GM19397 (cell line): ENCODE measurements around the gene TP53I11.

Experiments used
- ATAC-seq: cut with Tn5 transposase; IDR thresholded peaks from one replicate; pipeline ENCODE4 v1.9.1; 2021; ENCODE audit warnings: mild to moderate bottlenecking, moderate library complexity; ENCODE audit not compliant: unreplicated experiment

Gene TP53I11

GRCh38 chr11:44916801-44917385, 33.8 kb downstream of the TP53I11 start:
- no peak for ATAC-seq

DNA sequence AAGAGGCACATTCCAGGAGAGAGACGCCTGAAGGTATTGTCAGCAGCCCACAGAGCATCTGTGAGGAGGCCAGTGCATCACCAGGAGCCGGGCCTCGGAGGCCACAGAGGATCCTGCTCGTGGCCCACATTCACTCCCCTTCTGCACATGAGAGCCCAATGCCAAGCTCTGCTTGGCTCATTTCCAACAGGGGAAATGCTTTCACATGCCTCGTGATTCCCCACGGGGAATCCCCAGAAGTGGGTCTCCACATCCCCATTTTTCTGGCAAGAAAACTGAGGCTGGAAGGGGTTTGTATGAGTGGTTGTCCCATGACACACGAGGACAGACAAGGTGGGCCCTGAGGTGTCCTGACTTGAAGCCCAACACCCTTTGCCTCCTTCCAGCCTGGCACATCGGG, 34.4 kb downstream of the TP53I11 start:
- no peak for ATAC-seq

DNA sequence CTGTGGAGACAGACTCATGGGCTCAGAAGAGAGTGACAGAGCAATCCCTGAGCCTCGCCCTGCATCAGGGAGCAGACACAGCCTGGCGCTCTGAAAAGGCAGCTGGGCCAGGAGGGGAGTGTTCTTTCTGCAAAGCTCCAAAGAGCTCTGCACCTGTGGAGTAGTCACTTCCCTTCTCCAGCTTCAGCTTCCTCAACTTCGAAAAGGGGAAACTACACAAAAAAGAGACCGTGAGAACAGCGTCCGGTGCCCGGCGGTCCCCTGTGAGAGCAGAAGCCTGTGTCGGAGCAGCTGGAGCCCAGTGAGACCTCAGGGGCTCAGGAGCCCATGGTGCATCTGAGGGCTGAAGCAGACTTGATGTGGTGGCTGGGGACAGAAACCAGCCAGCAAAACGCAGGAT, 35.1 kb downstream of the TP53I11 start:
- ATAC-seq: no peak

DNA sequence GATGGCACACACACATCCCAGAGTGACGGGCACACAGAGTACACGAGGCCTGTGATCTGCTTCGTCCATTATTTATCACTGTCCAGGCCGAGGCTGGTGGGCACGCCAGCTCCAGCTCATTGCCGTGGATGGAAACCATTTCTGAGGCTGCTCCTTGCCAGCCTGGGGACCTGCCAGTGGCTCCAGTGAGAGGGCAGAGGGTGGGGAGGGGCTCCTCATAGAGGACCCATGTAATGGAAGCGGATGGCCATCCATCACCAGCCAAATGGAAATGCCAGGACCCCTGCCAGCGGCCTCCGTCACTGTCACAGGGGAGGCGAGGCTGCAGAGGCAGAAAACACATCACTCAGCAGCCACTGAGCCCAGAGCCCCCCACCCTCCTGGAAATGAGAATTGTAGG, 35.7 kb downstream of the TP53I11 start:
- ATAC-seq: no peak

- no peak for ATAC-seq
Observed at GRCh38 chr11:44914105-44914504, 36.6 kb downstream of the TP53I11 start.

DNA sequence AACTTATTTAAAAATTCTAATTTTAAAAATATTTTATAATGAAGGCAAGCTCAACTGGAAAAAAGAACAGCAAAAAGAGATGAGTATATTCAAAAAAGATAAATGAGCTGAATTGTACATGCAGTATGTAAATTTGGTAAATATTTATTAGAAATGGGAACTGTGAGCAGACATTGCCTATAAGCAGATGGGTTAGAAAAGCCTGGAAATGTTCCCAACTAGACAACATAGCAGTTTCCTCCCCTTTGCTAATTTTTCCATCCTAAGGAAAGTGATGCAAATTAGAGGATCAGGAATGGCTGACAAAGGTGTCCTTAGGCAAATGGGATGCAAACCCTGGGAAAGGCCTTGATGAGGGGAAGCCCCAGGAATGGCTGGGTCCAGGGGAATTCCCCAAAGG, 37.2 kb downstream of the TP53I11 start:
- ATAC-seq: no peak

DNA sequence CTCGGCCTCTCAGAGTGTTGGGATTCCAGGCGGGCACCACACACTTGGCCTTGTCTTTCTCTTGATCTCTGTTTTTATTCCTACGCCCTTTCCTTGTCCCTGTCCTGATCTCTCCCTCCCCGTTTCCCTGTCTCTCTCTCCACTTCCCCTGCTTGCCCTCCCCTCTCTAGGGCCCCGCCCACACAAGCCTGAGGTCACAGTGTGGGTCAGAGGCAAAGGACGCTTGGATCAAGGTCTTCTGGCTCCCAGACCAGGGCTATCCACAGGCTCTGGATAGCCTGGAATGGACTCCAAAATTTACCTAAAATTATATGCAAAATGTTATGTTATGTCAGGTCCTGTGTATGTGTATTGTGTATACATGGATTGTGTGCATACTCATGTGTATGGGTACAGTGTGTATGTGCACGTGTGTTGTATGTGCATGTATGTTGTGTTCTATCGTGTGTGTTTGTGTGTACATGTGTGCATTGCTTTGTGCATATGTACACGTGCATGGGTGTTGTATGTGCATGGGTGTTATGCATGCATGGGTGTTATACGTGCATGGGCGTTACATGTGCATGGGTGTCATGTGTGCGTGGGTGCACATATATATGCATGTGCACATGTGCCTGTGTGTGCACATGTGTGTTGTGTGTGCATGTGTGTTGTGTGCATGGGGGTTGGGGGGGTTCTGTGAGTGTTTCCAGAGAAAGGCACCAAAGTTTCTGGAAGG, 38.3 kb downstream of the TP53I11 start:
- no peak for ATAC-seq

DNA sequence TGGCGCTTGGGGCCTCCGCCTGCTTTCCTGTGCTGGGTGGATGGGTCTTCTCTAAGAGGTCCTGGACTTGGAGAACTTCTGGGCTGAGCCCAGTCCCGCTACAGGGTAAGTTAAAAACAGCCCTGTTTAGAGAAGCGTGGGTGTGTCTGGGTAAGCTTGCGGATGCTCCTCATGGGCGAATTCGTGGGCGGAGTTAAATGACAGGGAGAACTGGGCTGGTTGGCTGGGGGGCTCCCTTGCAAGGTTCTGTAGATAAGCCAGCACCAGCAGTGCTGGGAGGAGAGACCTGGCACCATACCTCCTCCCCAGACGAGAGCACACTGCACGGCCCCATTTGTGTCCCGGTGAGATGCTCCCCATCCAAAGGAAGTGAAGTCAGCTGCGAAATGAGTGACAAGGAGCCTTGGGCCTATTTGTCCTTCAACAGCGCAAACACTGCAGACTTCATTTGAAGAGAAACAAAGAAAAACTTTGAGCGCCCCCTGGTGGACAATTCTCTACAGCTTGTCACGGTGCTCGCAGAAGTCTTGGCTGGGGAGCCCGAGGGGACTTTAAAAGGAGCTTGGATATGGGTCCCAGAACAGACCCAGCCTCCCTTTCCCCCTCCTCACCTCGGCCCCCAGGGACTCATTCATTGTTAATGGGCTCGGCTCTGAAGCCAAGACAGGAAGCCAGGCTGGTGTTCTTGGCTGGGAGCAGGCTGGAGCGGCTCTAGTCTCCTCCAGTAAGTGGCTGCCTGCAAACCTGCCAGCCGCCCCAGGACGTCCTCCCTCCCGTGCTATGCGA, 39.5 kb downstream of the TP53I11 start:
- ATAC-seq: no peak

DNA sequence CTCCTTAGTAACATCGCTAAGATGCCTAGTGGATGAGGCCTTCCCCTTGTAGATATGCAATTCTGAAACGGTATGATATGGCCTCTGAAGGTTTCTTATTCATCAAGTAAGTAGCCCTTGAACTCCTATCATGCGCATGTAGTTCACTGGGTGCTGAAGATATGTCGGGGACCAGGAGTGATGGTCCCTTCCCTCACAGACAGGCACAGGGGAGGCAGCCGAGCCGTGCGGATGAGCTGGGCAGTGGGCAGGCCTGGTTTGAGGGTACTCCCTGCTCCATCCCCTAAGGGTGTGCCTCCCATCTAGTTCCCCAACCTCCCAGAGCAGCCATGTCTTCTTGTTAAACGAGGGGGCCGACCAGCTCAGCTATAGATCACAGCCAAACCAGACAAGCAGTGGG, 40.1 kb downstream of the TP53I11 start:
- no peak for ATAC-seq

DNA sequence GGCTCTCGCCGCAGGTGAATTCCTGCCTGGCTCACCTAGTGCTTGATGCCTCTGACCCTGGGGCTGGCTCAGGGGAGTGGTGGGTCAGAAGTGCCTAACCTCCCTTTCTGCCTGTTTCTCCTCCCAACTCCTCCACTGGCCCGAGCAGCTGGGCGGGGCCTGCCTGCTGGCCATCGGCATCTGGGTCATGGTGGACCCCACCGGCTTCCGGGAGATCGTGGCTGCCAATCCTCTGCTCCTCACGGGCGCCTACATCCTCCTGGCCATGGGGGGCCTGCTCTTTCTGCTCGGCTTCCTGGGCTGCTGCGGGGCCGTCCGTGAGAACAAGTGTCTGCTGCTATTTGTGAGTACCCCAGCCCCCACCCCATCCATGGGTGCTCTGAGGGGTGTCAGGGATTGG, 41.1 kb downstream of the TP53I11 start:
- no peak for ATAC-seq

- ATAC-seq: no peak
Observed at GRCh38 chr11:44906649-44907048, 44.0 kb downstream of the TP53I11 start.

GRCh38 chr11:44905131-44905866, 45.4 kb downstream of the TP53I11 start:
- no peak for ATAC-seq

DNA sequence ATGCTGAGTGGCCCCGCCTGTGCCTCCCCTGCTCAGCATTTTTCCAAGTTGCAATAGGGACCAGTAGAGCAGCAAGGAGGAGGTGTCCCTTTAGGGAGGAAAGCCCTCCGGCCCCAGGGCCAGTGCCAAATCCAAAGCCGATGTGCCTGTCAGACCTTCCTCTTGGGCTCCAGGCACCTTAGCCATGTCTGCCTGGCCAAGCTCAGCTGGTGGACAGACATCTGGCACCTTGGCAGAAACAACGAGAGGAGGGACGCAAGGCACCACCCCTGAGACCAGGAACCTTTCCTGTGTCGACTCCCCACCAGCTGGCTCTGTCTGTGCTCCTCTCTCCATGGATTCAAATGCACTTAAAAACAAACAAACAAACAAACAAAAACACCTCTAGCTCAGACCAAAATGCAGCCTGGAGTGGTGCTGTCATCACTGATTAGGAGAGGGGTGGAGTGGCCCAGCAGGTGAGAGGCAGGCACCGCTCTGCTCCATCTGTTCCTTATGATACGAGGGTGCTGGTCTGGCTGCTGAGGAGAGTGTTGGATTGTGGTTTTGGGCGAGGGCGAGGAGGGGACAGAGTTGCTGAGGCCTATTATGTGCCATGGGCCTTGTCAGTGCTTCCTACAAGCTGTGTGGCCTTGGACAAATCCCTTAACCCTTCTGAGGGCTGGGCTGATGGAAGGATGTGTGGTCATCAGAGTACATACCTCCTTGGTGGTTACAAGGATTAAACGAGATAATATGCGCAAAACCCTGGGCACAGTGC, 46.2 kb downstream of the TP53I11 start:
- no peak for ATAC-seq

DNA sequence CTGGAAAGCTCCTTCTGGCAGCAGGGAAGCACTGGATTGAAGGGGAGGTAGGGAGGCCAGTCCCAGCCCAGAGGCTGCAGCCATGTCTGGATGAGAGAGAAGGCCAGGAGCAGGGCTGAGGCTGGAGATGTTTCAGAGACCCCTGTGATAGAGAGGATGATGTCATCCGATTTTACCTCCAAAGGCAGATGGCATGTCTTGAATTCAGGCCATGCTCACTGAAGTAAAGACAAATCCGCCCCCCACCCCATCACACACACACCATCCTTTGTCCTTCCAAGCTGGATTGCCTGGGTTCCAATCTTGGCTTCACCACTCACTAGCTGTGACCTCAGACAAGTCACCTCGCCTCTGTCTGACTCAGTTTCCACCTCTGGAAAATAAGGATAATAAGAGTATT, 47.2 kb downstream of the TP53I11 start:
- no peak for ATAC-seq

DNA sequence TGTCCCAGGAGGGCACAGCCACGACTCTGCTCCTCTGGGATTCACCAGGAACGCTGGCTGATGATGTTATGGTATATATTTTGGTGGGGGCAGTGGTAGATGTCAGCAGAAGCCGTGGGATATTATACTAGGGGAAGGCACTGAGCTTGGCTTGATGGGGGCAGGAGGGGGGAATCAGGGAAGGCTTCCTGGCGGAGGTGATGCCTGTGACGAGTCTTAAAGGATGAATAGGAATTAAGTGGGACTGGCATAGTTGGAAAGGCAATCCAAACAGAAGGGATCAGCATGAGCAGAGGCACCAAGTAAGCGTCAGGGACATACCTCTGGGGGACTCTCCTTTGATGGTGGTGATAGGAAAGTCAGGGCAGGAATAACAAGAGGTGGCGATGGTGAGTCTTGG, 47.6 kb downstream of the TP53I11 start:
- no peak for ATAC-seq

DNA sequence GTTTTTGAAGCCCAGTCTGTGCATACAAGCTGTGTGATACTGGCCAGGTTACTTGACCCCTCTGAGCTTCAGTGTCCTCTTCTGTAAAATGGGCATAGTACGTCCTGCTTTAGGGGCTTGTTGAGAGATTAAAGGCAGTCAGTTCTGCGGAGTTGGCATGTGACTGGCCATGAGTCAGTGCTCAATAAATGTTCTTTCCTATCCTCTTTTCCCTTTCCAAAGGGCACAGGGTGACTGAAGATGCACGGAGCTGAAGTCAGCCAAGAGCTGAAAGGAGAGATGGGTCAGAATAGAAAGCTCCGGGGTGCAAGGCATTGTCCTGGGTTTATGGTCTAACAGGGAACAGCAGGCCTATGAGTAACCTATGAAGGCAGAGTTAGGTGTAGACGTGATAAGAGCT, 48.9 kb downstream of the TP53I11 start:
- no peak for ATAC-seq

GRCh38 chr11:44901120-44901633, 49.5 kb downstream of the TP53I11 start:
- ATAC-seq: no peak

GRCh38 chr11:44899959-44900358, 50.7 kb downstream of the TP53I11 start:
- ATAC-seq: no peak

GRCh38 chr11:44893846-44894617, 56.7 kb downstream of the TP53I11 start:
- ATAC-seq: no peak
